ENCODE data around the gene BBS2. TPM values are rescaled to one million over a fixed set of nuclear protein-coding genes. Genes with fewer than 3 reads are reported as not detected.

Gene BBS2
- total and polyA plus RNA-seq, 2 of the 13 experiments (the other 11 are each of a cell fraction or from before 2014, with no cell fraction given), result 59.7 to 68.3 TPM

- TF ChIP-seq E2F2 (CRISPR knock-in tag; IDR thresholded peaks at IDR 0.05; ENCODE audit: borderline replicate concordance) (0 out of 2 replicates have a peak, but pooled peaks have one; percentile 81), SUZ12 (IDR thresholded peaks at IDR 0.05; ENCODE audit: low read depth, low read length) (no peak), ZNF749 (CRISPR knock-in tag; IDR thresholded peaks at IDR 0.05; ENCODE audit: borderline replicate concordance) (no peak), ZNF484 (CRISPR knock-in tag; IDR thresholded peaks at IDR 0.05; ENCODE audit: borderline replicate concordance, low read depth) (peak; percentile 33; the same call in 1 of the 2 replicates), UBTF (CRISPR knock-in tag; IDR thresholded peaks at IDR 0.05) (peak; percentile 64), ZNF562 (CRISPR knock-in tag; IDR thresholded peaks at IDR 0.05; ENCODE audit: borderline replicate concordance) (no peak), ZNF605 (CRISPR knock-in tag; IDR thresholded peaks at IDR 0.05) (peak; percentile 75), CSRNP2 (CRISPR knock-in tag; conservative IDR thresholded peaks at IDR 0.05; ENCODE audit: low read depth) (no peak), SNRNP70 (IDR thresholded peaks at IDR 0.05; ENCODE audit: low read depth, low read length) (no peak), MXD4 (CRISPR knock-in tag; IDR thresholded peaks at IDR 0.05) (peak; percentile 75), TRAFD1 (CRISPR knock-in tag; IDR thresholded peaks at IDR 0.05; ENCODE audit: borderline replicate concordance) (0 out of 2 replicates have a peak, but pooled peaks have one; percentile 35), ZNF543 (CRISPR knock-in tag; IDR thresholded peaks at IDR 0.05) (no peak), RARA (CRISPR knock-in tag; IDR thresholded peaks at IDR 0.05) (no peak; the same call in none of the 2 replicates), ZNF382 (CRISPR knock-in tag; IDR thresholded peaks at IDR 0.05; ENCODE audit: borderline replicate concordance) (no peak), ZNF281 (CRISPR knock-in tag; IDR thresholded peaks at IDR 0.05; ENCODE audit: borderline replicate concordance) (no peak), HOMEZ (CRISPR knock-in tag; IDR thresholded peaks at IDR 0.05; ENCODE audit: low read depth) (peak; percentile 62; the same call in 1 of the 2 replicates)
Measured at GRCh38 chr16:56450986-56451752, 68.7 kb downstream of the BBS2 start, which contains the start of the genes NUDT21 and OGFOD1 (continued).

All from HepG2 (cell line).